GM18868 (cell line): ENCODE data around the gene GDPD3.
"Not testable (repeated sequence)": the region's sequence is repeated elsewhere in the genome, so short reads cannot be mapped to it uniquely, and the experiment has no call there.

ENCODE experiments used
- ATAC-seq: cut with Tn5 transposase; IDR thresholded peaks from one replicate; pipeline ENCODE4 v1.9.1; 2021; ENCODE audit warnings: mild to moderate bottlenecking, moderate library complexity; ENCODE audit not compliant: unreplicated experiment

GDPD3 gene

DNA sequence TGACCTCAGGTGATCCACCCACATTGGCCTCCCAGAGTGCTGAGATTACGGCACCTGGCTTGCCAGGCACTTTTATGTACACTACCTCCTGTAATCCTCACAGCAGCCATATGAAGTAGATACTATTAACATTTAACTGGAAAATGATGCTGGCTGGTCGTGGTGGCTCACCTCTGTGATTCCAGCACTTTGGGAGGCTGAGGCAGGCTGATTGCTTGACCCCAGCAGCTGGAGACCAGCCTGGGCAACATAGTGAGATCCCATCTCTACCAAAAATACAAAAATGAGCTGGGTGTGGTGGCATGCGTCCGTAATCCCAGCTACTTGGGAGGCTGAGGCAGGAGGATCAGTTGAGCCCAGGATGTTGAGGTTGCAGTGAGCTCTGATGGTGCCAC is 11.6 kb upstream of the GDPD3 start:
- ATAC-seq, result no peak

DNA sequence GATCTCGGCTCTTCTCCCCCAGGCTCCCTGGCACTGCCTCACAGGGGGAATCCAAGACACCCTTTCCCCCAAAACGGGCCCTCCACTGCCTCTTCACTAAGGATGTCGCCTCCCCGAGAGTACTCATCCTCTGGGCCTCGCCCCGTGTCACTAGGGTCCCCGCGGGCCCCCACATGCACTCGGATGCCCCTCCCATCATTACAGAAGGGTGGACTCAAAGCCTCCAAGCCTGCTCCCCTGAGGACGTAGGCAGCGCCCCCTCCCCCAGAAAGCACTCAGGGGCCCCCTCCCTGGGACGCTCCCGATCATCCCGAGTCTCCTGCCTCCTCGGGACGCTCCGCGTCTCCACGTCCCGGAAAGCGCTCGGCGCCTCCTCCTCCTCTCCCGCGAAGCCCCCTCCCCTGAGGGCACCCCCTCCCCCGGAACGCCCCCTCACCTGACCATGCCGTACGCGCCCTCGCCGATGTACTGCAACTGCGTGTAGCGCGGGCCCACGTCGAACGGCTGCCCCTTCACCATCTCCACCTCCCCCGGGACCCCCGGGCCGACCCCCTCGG is 9.3 kb upstream of the GDPD3 start:
- ATAC-seq, result no peak

DNA sequence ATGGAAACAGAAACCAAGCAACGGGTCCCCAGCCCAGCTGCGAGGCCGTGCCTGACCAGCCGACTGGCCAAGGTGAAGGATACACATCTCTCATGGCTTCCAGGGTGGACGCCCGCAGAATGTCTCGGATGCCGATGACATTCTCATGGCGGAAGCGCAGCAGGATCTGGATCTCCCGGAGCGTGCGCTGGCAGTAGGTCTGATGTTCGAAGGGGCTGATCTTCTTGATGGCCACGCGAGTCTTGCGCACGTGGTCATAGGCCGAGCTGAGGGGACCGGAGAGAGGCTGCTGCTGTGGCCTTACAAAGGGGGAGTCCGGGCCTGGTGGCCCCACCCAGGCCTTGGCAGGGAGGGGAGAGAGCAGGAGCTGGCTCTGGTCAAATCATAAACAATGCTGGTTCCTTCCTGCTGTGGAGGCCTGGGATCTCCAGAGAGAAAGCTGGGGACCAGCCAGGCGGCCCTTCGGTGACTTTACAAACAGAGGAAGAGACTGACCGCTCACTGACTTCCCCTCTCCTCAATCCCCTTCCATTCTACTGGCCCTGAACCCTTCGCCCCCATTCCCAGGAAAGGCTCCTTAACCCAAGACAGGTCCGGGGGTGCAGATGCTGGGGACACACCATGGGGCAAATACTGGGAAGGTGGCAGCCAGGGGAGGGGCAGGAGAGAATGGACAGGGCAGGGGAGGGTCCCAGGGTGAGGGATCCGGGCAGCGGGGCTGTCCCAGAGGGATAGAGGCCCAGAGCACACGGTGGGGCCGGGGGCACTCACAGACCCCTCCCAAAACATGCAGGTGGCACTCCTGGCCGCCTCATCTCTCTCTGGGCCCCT is 8.6 kb upstream of the GDPD3 start:
- ATAC-seq, result no peak

DNA sequence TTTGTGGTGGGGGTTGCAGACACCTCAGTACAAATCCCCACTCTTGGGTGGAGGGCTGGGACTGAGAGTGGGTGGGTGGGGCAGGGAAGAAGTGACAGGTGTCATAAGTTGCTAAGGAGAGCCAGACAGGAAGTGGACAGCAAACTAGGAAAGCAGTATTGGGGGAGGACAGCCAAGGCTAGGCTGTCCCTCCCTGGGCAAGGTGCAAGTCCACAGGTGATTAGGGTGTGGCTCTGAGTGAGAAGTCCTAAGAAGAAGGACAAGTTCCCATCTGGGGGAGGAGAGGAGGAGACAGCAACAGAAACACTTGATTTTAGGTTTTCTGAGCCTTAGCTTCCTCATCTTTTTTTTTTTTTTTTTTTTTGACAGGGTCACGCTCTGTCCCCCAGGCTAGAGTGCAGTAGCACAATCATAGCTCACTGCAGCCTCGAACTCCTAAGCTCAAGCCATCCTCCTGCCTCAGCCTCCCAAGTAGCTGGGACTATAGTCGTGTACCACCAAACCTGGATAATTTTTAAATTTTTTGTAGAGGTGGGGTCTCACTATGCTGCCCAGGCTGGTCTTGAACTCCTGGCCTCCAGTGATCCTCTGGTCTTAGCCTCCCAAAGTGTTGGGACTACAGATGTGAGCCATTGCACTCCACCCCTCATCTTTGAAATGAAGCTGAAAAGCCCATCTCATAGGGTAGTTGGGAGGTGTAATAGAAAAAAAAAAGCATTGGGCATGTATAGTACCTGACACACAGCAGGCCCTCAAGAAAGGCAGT is 7.2 kb upstream of the GDPD3 start:
- ATAC-seq, result no peak

- ATAC-seq, result no peak
These were observed 6.1 kb upstream of the GDPD3 start for GRCh38 chr16:30119428-30119827.

GRCh38 chr16:30117768-30118167 is 4.4 kb upstream of the GDPD3 start:
- no peak for ATAC-seq

- no peak for ATAC-seq
These were observed 3.2 kb upstream of the GDPD3 start for GRCh38 chr16:30116291-30117207.

DNA sequence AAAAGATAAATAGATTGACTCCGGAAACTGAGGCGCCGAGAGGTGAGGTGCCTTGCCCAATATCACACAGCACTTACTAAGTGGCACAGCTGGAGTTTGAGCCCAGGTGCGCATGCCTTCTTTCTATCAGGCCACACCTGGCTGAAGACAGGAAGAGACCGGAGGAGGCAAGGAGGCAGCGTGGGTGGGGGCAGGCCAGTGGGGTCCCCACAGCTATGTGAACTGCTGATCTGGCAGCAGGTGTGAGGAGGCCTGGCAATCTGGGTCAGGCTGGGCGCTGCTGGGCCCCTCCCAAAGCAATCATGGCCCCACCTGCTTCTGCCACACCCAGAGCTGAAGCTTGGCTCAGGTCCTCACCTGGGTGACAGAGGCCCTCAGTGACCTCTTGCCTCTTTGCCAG is 1.9 kb upstream of the GDPD3 start:
- no peak for ATAC-seq

DNA sequence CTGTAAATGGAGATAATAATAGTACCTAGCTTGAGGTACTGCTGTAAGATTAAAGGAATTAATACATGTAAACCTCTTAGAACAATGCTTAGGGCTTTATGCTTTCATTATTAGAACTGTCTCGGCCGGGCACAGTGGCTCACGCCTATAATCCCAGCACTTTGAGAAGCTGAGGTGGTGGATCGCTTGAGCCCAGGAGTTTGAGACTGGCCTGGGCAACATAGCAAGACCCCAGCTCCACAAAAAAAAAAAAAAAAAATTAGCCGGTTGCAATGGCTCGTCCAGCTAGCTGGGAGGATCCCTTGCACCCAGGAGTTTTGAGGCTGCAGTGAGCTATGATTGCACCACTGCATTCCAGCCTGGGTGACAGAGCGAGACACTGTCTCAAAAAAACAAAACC is 1.5 kb upstream of the GDPD3 start:
- ATAC-seq, result not testable (repeated sequence)

- ATAC-seq, result no peak
These were observed 1.1 kb upstream of the GDPD3 start for GRCh38 chr16:30114411-30114810.

DNA sequence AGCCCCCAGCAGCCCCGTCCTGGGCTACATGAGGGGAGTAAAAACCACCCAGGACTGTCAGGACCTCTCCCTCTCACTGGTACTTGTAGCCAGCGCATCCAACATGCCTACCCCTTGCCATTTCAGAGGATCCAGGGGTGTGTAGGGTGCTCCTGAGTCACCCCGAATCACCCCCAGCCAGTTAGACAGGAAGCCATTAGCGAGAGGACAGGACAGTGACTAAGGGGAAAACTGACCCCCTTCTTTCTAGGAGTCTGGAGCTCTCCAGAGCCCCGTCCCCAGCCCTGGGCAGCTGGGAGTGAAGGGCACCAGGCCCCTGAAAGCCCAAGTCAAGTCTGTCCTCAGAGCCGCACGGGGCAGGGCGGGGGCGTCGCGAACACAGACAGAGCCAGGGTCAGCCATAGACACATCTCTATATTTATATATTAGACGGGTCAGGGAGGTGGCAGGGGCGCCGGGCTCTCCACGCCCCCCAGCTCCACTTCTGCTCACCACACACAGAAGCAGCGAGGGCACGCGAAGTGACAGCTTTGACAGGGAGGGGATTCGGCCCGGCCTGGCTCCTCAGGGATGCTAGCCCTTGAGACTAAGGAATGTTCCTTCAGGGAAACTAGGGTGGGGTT is 485 bp upstream of the GDPD3 start:
- no peak for ATAC-seq

DNA sequence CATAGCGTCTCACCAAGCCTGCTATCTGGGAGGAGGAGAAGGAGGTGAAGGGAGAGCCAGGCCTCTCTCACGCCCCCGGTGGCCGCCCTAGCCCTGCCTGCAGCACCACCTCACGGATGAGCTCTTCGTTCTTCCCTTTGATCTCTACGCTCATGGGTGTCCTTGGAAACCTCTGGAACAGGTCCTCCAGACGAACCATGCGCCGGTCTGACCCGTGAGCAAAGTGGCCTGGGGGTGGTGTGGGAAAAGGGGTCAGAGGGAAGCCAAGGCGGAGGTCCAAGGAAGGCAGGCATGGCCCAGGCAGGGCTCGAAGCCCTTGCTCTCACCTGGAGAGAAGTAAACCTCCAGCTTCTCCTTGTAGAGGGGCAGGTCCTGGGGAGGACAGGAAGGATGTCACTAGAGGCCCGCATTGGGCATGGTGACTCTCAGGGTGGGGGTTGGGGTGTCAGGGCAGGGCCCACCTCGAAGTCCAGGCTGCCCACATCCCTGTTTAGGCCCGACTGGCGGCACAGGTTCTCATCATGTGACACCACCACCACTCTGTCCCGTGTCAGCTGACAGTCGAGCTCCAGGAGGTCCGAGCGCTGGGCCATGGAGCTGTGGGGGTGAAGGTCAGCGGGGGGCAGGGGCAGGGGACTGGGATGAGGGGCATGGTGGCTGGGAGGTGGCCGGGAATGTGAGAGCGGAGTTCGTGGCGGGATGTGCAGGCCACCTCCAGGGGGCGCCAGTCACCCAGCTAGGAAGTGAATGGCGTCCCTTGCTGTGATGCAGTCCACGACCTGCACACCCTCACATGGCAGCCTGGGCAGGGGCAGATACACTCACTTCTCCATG is 923 bp downstream of the GDPD3 start:
- no peak for ATAC-seq

- ATAC-seq, result no peak
These were observed 2.7 kb downstream of the GDPD3 start for GRCh38 chr16:30110661-30111060.

GRCh38 chr16:30108059-30108850 is 5.1 kb downstream of the GDPD3 start:
- no peak for ATAC-seq

DNA sequence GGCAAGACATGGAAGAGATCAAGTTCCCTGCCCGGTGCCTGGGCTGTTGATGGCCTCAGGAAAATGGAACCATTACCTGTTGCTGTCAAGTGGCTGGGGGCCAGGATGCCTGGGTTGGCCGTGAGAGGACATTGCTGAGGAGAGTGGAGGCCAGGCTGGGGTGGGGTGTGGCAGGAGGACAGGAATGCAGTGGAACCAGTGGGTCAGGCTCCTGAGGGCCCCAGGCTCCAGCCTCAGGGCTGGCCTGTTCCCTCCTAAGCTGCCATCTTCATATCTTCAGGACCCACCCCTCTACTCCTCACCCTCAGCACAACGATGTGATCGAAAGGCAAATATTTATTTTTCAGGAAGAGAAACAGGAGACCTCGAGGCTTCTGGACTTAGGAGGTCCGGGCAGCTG is 8.8 kb downstream of the GDPD3 start:
- ATAC-seq, result no peak

DNA sequence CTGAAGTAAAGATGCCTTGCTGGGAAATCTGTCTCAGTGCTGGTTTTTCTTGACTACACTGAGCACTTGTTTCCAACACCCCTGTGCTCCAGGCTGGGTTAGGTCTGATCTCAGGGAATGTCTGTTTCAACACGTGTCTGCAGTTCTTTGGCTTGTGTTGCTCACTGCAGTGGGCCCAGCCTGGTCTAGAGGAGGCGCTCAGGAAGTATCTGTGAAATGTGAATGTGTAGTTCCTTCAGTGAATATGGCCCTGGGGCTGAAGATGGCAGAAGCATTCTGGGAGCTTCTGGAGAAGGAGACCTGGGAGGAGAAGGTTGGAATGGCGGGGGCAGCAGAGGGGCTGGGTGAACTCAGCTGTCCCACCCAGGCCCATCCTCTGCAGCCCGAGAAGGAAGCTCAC is 9.2 kb downstream of the GDPD3 start:
- no peak for ATAC-seq

GRCh38 chr16:30096862-30097563 is 16.3 kb downstream of the GDPD3 start:
- ATAC-seq, result no peak
